ENCODE results near the gene CAMKMT. TPM values are rescaled to one million over a fixed set of nuclear protein-coding genes. Genes with fewer than 3 reads are reported as not detected.

The CAMKMT gene
- total RNA-seq, 4 donors from 2014 or later, result 9.8 to 33.0 (median 18.7) TPM

GRCh38 chr2:44324971-44325426, 36.7 kb upstream of the CAMKMT start:
- TF ChIP-seq POLR2A (IDR thresholded peaks at IDR 0.05) (no peak), CTCF (IDR thresholded peaks at IDR 0.05) (no peak)
- Histone ChIP-seq H3K9me3 (no peaks in the 10 kb centered on the region), H3K27me3 (no peaks in the 10 kb centered on the region), H3K4me3 (no peak overlapping the region), H3K27ac (no peak overlapping the region), H3K36me3 (peaks cover 0 to 77% (median 0%) of the 10 kb centered on the region in 3 donors), H3K4me1 (no peaks in the 10 kb centered on the region)
- no peak for DNase-seq

- TF ChIP-seq CTCF (IDR thresholded peaks at IDR 0.05) (no peak), POLR2A (IDR thresholded peaks at IDR 0.05) (no peak)
- Histone ChIP-seq H3K27me3 (no peaks in the 10 kb centered on the region), H3K27ac (no peak overlapping the region), H3K9me3 (no peaks in the 10 kb centered on the region), H3K36me3 (peaks cover 0 to 77% (median 0%) of the 10 kb centered on the region in 3 donors), H3K4me1 (no peaks in the 10 kb centered on the region), H3K4me3 (no peak overlapping the region)
- no peak for DNase-seq
Measured at GRCh38 chr2:44325897-44326296, 35.9 kb upstream of the CAMKMT start.

DNA sequence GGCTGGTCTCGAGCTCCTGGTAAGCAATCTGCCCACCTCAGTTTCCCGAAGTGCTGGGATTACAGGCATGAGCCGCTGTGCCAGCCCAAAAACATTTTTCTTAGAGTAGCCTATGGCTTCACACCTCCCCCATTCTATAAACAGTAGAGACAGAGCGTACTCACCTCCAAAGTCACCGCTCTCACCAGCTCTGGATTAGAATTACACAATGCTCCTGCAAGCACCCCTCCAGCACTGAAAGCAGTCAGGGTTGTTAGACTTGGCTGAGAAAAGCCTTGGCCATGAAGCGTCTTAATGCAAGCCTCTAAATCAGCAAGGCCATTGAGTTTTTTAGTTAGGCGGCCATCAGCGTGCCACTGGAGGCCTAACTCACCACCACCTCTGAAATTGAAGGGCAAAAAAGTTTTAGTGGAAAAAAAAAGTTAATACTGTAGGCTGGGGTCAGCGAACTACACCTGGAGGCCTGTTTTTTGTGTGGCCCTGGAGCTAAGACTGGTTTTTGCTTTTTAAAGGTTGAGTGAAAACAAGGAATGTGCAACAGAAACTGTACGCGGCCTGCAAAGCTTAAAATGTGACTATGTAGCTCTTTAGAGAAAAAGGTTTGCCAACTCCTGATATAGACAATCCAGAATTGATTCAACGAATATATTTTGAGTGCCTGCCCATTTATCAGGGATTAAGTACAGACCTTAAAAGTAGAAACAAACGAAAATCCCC, 35.0 kb upstream of the CAMKMT start:
- DNase-seq, result no peak
- peaks cover 0 to 77% (median 0%) of the 10 kb centered on the region in 3 donors for H3K36me3 ChIP-seq

DNA sequence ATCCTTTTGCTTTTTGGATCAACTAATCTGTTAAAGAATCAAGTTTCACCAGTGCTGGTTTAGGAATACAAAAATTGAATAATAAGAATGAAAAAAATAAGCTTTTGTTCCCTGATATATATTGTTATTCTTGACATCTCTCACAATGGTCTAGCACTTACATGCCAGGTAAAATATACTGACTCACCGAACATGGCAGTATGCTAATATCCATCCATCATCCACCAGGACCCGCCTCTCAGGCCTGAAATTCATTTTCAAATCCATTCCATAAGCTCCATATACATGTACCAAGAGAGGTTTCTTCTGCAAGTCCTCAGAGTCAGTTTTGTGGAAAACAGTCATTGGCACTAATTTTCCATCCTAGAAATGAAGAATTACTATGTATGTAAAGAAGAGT, 33.0 kb upstream of the CAMKMT start:
- no peak for DNase-seq
- Histone ChIP-seq H3K4me1 (no peaks in the 10 kb centered on the region), H3K36me3 (peaks cover 0 to 74% (median 0%) of the 10 kb centered on the region in 3 donors), H3K9me3 (no peaks in the 10 kb centered on the region), H3K4me3 (no peak overlapping the region), H3K27me3 (no peaks in the 10 kb centered on the region), H3K27ac (no peak overlapping the region)
- TF ChIP-seq POLR2A (IDR thresholded peaks at IDR 0.05), result no peak
- no peak for TF ChIP-seq CTCF (IDR thresholded peaks at IDR 0.05)

More for the DNA sequence above, 35.0 kb upstream of the CAMKMT start:
- TF ChIP-seq POLR2A (IDR thresholded peaks at IDR 0.05) (no peak), CTCF (IDR thresholded peaks at IDR 0.05) (no peak)
- H3K27ac ChIP-seq, result no peak overlapping the region
- no peaks in the 10 kb centered on the region for H3K4me1 ChIP-seq
- H3K27me3 ChIP-seq, result no peaks in the 10 kb centered on the region
- H3K4me3 ChIP-seq, result no peak overlapping the region
- H3K9me3 ChIP-seq, result no peaks in the 10 kb centered on the region

DNA sequence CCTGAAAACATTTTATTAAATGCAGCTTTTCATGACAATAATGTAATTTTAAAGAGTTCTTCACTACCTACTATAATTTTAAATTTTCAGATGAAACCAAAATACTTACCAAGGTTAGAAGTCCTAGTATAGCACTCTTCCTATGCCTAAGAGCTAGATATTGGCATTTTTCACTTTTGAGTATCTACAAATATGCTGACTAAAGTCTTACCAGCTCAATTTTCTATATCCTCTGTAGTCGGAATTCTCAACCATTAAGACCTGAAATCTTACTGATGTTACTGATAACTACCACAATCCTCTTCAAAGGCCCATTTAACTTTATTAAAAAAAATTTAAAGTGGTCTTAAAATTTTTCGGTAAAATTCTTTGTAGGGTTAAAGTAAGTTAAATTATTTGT, 32.4 kb upstream of the CAMKMT start:
- no peak for DNase-seq
- no peaks in the 10 kb centered on the region for H3K27me3 ChIP-seq
- H3K36me3 ChIP-seq, result peaks cover 0 to 71% (median 0%) of the 10 kb centered on the region in 3 donors
- H3K4me3 ChIP-seq, result no peak overlapping the region
- TF ChIP-seq CTCF (IDR thresholded peaks at IDR 0.05), result no peak
- no peak for TF ChIP-seq POLR2A (IDR thresholded peaks at IDR 0.05)
- no peak overlapping the region for H3K27ac ChIP-seq
- H3K9me3 ChIP-seq, result no peaks in the 10 kb centered on the region
- H3K4me1 ChIP-seq, result no peaks in the 10 kb centered on the region

Measured in Peyer's patch (tissue), 4 donors.